C1 segment of cervical spinal cord (tissue), 14 donors: Measurements from ENCODE around the gene BLVRB.
"Not testable (repeated sequence)": the region's sequence is repeated elsewhere in the genome, so short reads cannot be mapped to it uniquely, and the experiment has no call there.

Source experiments
- DNase-seq, 14 donors: peaks; one replicate each; lab custom pipeline; 2025; lab: John Stamatoyannopoulos, UW

The BLVRB gene

GRCh38 chr19:40465557-40466218 is at the start of gene BLVRB:
Gene BLVRB, minus strand, starts transcription at chr19:40465745. Its CDS starts 57 bp downstream, at chr19:40465688.
- DNase-seq = peak; percentile 73 to 99 (median 97)

GRCh38 chr19:40513741-40514315 is 48.3 kb upstream of the BLVRB start:
- DNase-seq = no peak

- DNase-seq = no peak
These were observed 47.8 kb upstream of the BLVRB start for GRCh38 chr19:40513345-40513678.

- DNase-seq = no peak
These were observed 47.2 kb upstream of the BLVRB start for GRCh38 chr19:40512473-40513344.

GRCh38 chr19:40512110-40512472 is 46.5 kb upstream of the BLVRB start:
- no peak for DNase-seq

GRCh38 chr19:40511487-40511886 is 45.9 kb upstream of the BLVRB start:
- no peak for DNase-seq

GRCh38 chr19:40510526-40511115 is 45.1 kb upstream of the BLVRB start:
- no peak for DNase-seq

GRCh38 chr19:40508739-40509260 is 43.3 kb upstream of the BLVRB start:
- DNase-seq = no peak

GRCh38 chr19:40507892-40508291 is 42.3 kb upstream of the BLVRB start:
- no peak for DNase-seq

GRCh38 chr19:40506099-40506498 is 40.6 kb upstream of the BLVRB start:
- no peak for DNase-seq

- no peak for DNase-seq
These were observed 37.8 kb upstream of the BLVRB start for GRCh38 chr19:40503320-40503695.

GRCh38 chr19:40502647-40503319 is 37.2 kb upstream of the BLVRB start:
- no peak for DNase-seq

- DNase-seq = no peak
These were observed 36.5 kb upstream of the BLVRB start for GRCh38 chr19:40502081-40502480.

- no peak for DNase-seq
These were observed 36.1 kb upstream of the BLVRB start for GRCh38 chr19:40501599-40501998.

GRCh38 chr19:40500678-40501530 is 35.4 kb upstream of the BLVRB start:
- DNase-seq = not testable (repeated sequence)

GRCh38 chr19:40499320-40499719 is 33.8 kb upstream of the BLVRB start:
- no peak for DNase-seq

- no peak for DNase-seq
These were observed 31.7 kb upstream of the BLVRB start for GRCh38 chr19:40497214-40497613.

GRCh38 chr19:40494191-40494838 is 28.8 kb upstream of the BLVRB start:
- DNase-seq = no peak

- no peak for DNase-seq
These were observed 28.2 kb upstream of the BLVRB start for GRCh38 chr19:40493778-40494177.

- DNase-seq = no peak
These were observed 26.7 kb upstream of the BLVRB start for GRCh38 chr19:40492274-40492673.
